H7 (cell line): ENCODE data around the gene NKX6-1. TPM values are rescaled to one million over a fixed set of nuclear protein-coding genes. Genes with fewer than 3 reads are reported as not detected.

Experiments used
- DNase-seq: peaks from one replicate; pipeline ENCODE4 v3.0.0; 2012
- H3K27me3 ChIP-seq: 2 replicates; pipeline ENCODE4 v1.6.0; 2011; ENCODE audit warnings: mild to moderate bottlenecking, low read length; ENCODE audit not compliant: control insufficient read depth, insufficient read depth
- H3K36me3 ChIP-seq: replicated peaks from 2 replicates; pipeline ENCODE4 v1.5.1; 2011; ENCODE audit warnings: low read length; ENCODE audit not compliant: control insufficient read depth, insufficient read depth
- H3K4me3 ChIP-seq: 2 replicates; pipeline ENCODE4 v1.5.1; 2011; ENCODE audit warnings: low read depth, mild to moderate bottlenecking, control low read depth, low read length, moderate library complexity; ENCODE audit not compliant: insufficient read depth
- total RNA-seq: library from RNA; depleted of rRNA; stranded (reverse); fragments of >200 nt; shearing (Covaris generic); gene quantifications from 2 replicates; pipeline ENCODE4 v1.2.3, GENCODE V29; 2014

Gene NKX6-1
- total RNA-seq, 1 experiment from 2014 or later = not detected

DNA sequence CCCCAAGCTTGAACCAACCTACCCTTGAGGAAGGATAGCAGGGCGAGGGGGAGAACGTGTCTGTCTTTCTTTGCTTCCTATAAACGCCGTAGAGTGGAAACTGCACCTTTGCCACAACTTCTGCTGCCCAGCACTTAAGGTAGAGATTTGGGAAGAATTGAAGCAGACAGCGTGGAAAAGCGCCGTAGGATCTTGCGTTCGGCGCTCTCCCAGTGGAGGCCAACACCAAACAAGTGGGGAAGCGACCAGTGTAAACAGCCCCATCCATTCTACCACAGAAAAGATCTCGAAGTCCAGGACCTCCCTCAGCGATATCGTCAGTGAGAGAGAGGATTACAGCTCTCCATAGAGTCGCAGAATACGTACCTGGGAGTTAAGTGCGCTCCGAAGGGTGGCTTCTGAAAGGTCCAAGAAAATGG lies 3.9 kb upstream of the NKX6-1 start:
- peak; percentile 48 for DNase-seq
- no peaks in the 10 kb centered on the region for H3K36me3 ChIP-seq
- H3K4me3 ChIP-seq = no peak overlapping the region
- H3K27me3 ChIP-seq = peaks cover 54% of the 10 kb centered on the region

DNA sequence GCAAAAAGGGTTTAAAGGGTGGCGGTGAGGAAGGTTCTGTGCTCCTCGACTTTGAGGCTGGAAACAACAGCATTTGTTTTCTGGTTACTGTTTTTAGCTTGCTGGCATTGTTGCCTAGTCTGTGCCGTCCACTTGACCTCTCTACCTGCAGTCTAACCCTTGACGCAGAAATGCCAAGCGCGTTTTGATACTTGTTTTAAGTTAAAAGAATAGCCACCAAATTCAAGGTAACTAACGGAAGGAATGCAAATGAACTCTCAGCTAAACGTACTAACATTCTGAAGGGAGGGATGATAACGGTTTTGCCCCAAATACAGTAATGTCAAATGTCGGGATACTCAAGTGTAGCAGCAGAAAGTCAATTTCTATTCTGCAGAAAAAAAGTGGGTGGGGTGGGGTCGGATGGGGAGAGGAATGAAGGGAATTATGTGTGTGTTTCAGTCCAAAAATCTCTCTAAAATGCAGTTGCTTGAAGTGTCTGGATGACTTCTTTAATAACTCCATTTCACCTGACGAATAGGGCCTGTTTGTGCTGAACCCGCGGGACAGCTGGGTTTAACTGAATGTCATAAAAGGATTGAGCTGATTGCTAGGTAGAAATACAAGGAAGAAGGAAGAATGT lies 3.4 kb upstream of the NKX6-1 start:
- Histone ChIP-seq H3K4me3 (no peak overlapping the region), H3K27me3 (peaks cover 59% of the 10 kb centered on the region), H3K36me3 (no peaks in the 10 kb centered on the region)
- no peak for DNase-seq

DNA sequence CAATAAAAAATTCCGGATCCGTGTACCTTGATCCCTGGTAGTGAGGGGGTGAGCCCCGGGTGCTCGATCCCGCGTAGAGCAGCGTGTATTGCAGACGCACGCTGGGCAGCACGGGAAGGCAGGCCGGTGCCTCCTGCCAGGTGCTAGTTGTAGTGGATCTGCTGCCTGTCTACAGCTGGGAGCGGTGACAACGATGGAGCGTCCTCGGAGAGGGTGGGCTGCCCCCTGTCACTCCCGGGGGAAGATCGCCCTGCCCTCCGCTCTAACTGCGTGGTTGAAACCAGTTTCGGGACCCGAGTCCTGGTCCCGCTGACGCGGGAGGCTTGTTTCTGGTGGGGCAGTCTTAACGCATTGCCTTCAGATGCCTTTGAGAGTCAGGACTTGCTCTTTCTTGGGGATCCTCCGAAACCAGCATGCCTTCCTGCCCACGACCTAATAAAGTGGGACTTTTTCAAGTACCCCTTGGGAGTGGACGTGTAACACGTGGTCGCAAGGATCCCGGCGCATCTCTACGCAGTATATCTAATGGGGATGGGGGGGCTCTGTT lies 2.7 kb upstream of the NKX6-1 start:
- peak; percentile 61 for DNase-seq
- Histone ChIP-seq H3K4me3 (peak overlapping the region; percentile 2; the same call in 1 of the 2 replicates), H3K36me3 (no peaks in the 10 kb centered on the region), H3K27me3 (peaks cover 66% of the 10 kb centered on the region)

DNA sequence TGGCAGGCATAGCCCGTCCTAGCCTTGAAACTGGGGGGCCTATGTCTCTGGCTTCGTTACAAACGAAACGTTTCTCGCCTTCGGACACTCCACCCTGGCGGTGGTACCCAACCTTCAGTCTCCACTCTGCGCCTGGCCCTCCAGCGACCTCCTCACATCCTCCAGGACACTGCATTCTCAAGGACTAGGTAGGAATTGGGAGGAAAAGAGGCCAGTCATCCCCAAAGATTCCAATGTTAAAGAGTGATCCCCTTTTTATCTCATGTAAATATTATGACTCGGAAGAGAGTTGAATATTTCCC lies 2.1 kb upstream of the NKX6-1 start:
- peak; percentile 60 for DNase-seq
- H3K36me3 ChIP-seq = no peaks in the 10 kb centered on the region
- H3K4me3 ChIP-seq = no peak overlapping the region
- H3K27me3 ChIP-seq = peaks cover 72% of the 10 kb centered on the region

DNA sequence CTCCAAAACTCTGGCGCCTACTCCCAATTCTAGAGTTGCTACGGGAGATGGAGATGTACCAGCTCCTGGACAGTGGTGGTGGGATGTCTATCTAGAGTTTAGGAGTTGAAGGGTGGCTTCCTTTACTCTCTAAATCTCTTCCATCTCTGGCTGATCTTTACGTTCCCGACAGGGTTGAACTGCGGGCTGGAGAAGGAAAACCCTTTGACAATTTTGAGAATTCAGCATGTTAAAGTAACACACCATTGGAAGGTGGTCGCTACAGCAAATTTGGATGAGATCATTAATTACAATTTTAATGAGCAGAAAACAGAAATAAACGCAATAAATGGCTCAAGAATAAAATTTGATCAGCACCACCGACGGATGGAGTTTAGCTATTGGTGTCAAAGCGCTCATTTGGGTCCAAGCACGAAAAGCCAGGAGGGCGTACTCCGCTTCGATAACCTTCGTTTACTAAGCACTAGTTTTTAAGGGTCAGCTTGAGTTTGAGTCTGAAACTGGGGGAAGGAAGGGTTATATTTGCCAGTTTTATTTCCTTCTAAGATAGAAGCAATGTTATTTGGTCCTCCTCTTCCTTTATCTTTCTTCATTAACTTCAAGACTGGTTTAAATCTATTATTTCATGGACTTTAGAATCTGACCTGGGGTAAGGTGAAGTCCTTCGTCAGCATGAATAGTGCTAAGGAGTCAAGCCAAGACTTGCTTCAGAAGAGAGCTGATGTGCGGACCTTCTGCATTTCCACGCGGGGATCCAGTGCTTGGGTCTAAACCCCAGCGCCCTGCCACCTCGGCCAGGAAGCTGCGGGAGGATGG lies 1.5 kb upstream of the NKX6-1 start:
- H3K36me3 ChIP-seq = no peaks in the 10 kb centered on the region
- H3K27me3 ChIP-seq = peaks cover 78% of the 10 kb centered on the region
- no peak overlapping the region for H3K4me3 ChIP-seq
- DNase-seq = no peak

DNA sequence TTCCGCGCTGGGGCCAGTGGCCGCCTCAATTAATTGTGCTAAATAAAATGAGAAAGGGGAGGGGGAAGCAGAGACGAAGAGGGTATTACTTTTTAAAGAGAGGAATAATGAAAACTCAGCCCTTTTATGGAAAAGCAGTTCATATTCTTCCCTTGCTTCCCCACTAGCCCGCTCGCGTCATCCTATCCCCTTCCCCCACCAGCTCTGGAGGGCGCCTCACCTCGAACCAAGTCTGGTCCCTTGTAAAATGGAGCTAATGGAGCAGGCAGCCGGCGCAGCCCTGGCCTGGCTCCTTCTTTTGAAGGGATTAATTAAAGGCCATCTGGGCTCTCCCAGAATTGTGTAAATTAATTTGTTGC lies 511 bp upstream of the NKX6-1 start:
- peaks cover 88% of the 10 kb centered on the region for H3K27me3 ChIP-seq
- no peaks in the 10 kb centered on the region for H3K36me3 ChIP-seq
- no peak for DNase-seq
- H3K4me3 ChIP-seq = peak overlapping the region; percentile 36

DNA sequence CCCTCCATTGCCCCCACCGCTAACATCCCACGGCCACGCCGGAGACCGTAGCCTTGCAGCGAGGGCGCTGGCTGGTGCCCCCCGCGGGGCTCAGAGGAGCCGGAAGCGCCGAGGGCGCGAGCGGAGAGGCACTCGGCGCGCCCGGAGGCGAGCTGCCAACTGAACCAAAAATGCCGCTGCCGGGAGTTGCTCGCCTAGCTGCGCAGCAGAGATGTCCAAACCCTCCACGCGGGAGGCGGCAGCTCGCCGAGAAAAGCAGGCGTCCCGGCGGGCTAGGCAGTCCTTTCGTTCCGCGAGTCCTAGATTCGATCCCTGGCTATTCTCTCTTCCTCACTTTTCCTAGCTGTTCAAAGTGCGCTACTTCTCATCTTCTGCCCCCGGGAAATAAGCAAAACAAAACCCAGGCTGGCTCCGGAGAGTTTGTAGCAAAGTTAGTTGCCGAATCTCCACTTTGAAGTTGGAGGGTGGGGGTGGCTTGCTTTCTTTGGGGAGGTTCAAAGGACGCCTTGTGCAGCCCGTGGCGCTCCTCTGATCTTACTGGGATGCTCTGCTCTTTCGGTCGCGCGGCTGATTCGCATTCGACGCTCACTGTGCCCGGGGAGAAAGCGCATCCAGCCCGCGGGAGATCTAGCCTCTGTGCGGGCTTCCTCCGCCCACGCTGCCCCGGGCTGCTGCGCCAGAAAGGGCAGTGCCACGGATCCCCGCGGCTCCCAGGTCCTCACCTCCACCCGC lies 723 bp downstream of the NKX6-1 start:
- DNase-seq = peak; percentile 55
- Histone ChIP-seq H3K4me3 (peak overlapping the region; percentile 43), H3K27me3 (peaks cover 96% of the 10 kb centered on the region), H3K36me3 (no peaks in the 10 kb centered on the region)

DNA sequence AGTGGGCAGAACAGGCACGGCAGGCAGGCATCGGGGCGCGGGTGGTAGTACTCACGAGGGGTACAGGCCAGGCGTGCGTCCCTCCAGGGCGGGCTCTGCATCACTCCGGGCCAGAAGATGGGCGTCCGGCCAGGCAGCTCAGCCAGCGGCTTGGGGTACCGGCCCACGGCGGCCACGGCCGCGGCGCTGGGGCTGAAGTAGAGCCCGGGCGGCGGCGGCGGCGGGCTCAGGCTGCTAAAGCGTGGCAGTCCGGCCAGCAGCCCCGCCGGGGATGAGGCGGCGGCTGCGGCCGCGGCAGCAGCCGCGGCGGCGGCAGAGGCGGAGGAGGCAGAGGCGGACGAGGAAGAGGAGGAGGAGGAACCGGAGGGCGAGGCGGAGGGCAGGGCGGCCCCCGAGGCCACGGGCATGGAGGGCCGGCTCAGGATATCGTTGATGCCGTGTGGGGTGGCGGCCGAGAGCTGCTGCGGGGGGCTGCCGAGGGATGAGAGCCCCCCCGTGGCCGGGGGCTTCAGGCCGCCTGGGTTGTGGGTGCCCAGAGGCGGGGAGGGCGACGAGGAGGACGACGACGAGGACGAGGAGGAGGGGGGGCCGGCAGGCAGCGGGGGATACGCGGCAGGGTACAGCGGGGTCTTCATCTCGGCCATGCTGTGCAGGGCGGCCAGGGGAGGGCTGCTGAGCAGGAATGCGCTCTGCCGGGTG lies 1.4 kb downstream of the NKX6-1 start:
- H3K4me3 ChIP-seq = peak overlapping the region; percentile 43
- DNase-seq = peak; percentile 70
- H3K36me3 ChIP-seq = no peaks in the 10 kb centered on the region
- peaks cover 96% of the 10 kb centered on the region for H3K27me3 ChIP-seq

DNA sequence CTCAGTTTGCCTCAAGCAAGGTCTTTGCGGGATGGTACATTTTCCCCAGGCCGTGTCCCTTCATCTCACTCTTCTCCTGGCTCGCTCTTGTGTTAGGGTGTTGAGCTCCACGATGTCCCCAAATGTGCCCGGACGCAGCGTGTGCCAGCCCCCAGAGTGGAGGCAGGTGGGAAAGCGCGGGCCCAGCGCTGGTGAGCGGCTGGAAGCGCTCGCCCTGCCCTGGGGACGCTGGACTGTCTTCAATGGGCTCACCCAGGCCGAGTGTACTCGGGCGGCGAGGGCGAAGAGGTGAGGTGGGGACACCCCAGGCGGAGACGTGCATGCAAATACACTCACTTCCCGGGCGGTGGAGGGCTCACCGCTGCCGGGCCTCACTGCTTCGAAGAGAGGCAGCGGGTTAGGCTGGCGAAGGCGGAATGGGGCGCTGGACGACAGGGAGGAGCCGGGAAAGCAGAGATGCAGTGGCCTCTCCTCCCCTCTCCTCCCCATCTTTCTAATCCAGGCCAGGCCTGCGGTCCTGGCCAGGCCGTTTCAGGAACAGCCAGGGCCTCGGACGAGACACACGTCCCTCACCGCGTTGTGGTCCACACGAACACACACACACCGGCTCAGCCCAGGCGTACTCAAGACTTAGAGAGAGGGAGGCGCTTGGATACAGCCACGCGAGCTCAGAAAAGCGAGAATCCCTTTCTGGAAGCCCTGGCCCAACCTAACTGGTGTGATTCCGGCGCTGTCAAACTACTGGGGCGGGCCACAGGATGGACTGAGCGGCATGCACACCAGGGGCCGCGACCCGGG lies 2.2 kb downstream of the NKX6-1 start:
- Histone ChIP-seq H3K4me3 (peak overlapping the region; percentile 21), H3K36me3 (no peaks in the 10 kb centered on the region), H3K27me3 (peaks cover 96% of the 10 kb centered on the region)
- DNase-seq = peak; percentile 76

DNA sequence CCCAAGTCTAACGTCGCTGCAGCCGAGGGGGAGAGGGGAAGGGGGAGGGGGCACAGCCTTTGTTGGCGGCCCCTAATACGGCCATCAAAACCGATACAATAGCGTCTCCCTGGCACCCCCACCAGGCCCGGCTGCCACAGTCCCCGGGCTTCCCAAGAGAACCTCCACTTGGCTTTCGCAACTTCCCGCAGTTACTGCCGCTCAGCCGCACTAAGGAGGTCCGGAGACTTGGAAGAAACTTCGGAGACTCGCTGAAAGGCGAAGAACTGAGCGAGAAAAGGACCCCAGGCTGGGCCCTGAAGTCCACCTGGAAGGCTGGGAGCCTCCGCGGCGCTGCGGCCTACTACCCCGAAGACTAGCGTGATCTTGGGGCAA lies 2.8 kb downstream of the NKX6-1 start:
- no peaks in the 10 kb centered on the region for H3K36me3 ChIP-seq

DNA sequence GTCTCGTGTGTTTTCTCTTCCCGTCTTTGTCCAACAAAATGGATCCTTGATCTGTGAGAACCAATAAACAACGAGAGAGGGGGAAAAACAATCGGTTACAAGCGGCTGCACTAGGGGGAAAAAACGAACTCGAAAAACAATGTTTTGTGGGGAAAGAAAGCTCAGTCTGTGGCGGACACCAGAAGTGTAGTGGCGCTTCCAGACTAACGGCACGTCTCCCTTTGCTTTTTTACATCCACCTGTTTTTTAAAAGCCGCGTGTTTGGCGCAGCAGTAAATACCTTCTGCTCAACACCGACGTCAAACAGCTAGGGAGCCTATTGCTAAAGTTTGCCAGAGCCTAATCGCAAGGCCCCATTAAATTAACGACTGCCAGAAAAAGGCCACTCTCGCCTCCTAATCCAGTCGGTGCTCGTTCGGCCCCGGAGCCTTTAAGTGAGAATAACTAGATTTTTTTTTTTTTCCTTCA lies 3.3 kb downstream of the NKX6-1 start:
- no peak overlapping the region for H3K4me3 ChIP-seq
- no peaks in the 10 kb centered on the region for H3K36me3 ChIP-seq
- peaks cover 96% of the 10 kb centered on the region for H3K27me3 ChIP-seq
- DNase-seq = no peak

More for the DNA sequence above, 2.8 kb downstream of the NKX6-1 start:
- peak overlapping the region; percentile 21 for H3K4me3 ChIP-seq
- DNase-seq = peak; percentile 79
- H3K27me3 ChIP-seq = peaks cover 96% of the 10 kb centered on the region

DNA sequence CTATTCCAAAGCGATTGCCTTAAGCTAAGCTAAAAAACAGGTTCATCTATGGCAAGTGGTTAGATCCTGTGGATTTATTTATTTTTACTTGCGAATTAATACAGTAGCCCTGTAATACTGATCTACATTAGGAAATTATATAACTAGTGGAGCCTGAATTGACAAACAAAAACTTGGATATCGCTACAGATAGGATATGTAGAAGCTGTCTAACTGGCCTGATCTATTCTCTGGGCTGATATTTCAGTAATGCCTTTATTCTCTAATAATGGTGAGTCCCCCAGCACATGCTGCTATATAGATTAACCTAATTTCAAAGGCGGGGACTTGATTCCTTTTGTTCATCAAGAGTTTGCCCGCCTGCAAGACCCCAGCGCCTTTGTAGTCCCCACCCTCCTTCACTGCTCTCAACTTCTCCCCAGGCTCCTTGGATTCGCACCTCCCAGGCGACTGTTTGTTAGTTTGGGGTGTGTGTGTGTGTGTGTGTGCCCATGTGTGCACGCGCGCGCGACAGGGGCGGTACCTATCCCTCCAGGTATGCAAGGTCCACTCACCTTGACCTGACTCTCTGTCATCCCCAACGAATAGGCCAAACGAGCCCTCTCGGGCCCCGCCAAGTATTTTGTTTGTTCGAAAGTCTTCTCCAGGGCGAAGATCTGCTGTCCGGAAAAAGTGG lies 3.8 kb downstream of the NKX6-1 start:
- Histone ChIP-seq H3K27me3 (peaks cover 96% of the 10 kb centered on the region), H3K4me3 (no peak overlapping the region), H3K36me3 (no peaks in the 10 kb centered on the region)
- DNase-seq = peak; percentile 36

DNA sequence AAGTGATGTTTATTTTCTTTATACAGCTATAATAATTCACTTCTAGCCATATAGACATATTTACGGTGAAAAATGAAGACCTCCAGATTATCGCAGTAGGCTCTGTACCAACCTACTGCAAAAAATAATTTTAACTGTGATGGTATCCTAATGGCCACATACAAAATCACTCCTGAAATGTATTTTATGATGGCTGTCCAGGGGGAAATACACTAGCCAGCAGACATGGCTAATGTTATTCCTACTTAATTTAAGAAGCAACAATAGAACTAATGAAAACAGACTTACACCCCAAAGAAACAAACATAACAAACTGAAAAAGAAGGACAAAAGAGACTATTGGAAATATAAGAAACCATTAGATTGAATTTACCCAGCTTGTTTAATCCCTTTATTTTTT lies 4.6 kb downstream of the NKX6-1 start:
- DNase-seq = no peak
- no peaks in the 10 kb centered on the region for H3K36me3 ChIP-seq
- H3K4me3 ChIP-seq = no peak overlapping the region
- peaks cover 97% of the 10 kb centered on the region for H3K27me3 ChIP-seq
